Suprapubic skin (tissue), 4 donors: ENCODE data around the gene IL18BP. TPM values are rescaled to one million over a fixed set of nuclear protein-coding genes. Genes with fewer than 3 reads are reported as not detected.

Experiments
- DNase-seq, 2 donors: peaks; one replicate each; pipeline ENCODE4 v3.0.0-alpha.2; 2019; ENCODE audit warnings: low spot score in 2 of 2
- H3K27ac ChIP-seq: fragments of 200-600 bp; sonication (generic); one replicate; pipeline ENCODE4 v1.5.1; 2019
- H3K27me3 ChIP-seq: fragments of 200-600 bp; sonication (generic); one replicate; pipeline ENCODE4 v1.5.1; 2019
- H3K36me3 ChIP-seq: fragments of 200-600 bp; sonication (generic); one replicate; pipeline ENCODE4 v1.5.1; 2019
- H3K4me1 ChIP-seq: fragments of 200-600 bp; sonication (generic); one replicate; pipeline ENCODE4 v1.5.1; 2019
- H3K4me3 ChIP-seq: fragments of 200-600 bp; sonication (generic); one replicate; pipeline ENCODE4 v1.5.1; 2019; ENCODE audit warnings: mild to moderate bottlenecking
- H3K9me3 ChIP-seq: fragments of 200-600 bp; sonication (generic); one replicate; pipeline ENCODE4 v1.5.1; 2019
- CTCF ChIP-seq, 2 donors: fragments of 200-600 bp in 1 of 2; fragments of 450-650 bp in 1 of 2; sonication (generic) in 1 of 2; IDR thresholded peaks; one replicate each; pipeline ENCODE4 v1.5.1; 2016 to 2019; ENCODE audit warnings: antibody characterized with exemption in 2 of 2, mild to moderate bottlenecking in 1 of 2, moderate library complexity in 1 of 2
- EP300 ChIP-seq: sonication (generic); formaldehyde crosslinking; IDR thresholded peaks from one replicate; pipeline ENCODE4 v1.6.1; 2017; ENCODE audit warnings: antibody characterized with exemption
- POLR2A ChIP-seq, 2 donors: fragments of 450-650 bp; IDR thresholded peaks; one replicate each; pipeline ENCODE4 v1.6.1; 2017; ENCODE audit warnings: antibody characterized with exemption in 2 of 2, mild to moderate bottlenecking in 2 of 2, moderate library complexity in 2 of 2
- POLR2AphosphoS5 ChIP-seq, 3 donors: sonication (generic); formaldehyde crosslinking; IDR thresholded peaks; one replicate each; pipeline ENCODE4 v1.6.1; 2017; ENCODE audit warnings: antibody characterized with exemption in 3 of 3
- WGBS: methylation state at CpG from one replicate; pipeline ENCODE4 v1.1.5; 2018; 5-methylcytosine and 5-hydroxymethylcytosine counted together
- total RNA-seq, 4 donors: library from RNA; depleted of rRNA; stranded (reverse); fragments of >200 nt; gene quantifications; one replicate each; pipeline ENCODE4 v1.1.0, GENCODE V29; 2016

Gene IL18BP
- total RNA-seq, 4 donors from 2014 or later: 2.9 to 18.6 (median 7.2) TPM

DNA sequence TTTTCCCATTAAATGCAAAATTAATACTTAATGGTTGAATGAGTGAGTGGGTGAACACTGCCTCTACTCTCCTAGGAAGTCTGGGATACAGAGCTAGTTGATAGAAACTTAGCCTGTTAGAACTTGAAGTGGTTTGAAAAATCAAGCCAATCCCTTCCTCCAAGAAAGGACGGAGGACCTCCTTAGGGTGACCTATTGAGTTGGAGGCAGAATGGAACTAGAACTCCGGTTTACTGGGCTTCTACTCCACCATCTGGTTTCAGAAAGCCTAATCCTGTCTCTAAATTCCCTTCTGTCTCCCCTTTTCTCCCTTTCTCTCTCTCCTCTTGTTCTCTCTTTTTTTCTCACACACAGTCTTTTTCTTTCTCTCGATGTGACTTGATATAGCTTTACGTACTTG, 19.6 kb upstream of the IL18BP start:
- DNase-seq: no peak
- H3K9me3 ChIP-seq: no peaks in the 10 kb centered on the region
- no peak overlapping the region for H3K27ac ChIP-seq
- no peaks in the 10 kb centered on the region for H3K27me3 ChIP-seq
- H3K4me3 ChIP-seq: no peak overlapping the region
- TF ChIP-seq POLR2AphosphoS5 (IDR thresholded peaks at IDR 0.05): no peak
- no peak for TF ChIP-seq CTCF (IDR thresholded peaks at IDR 0.05)
- TF ChIP-seq POLR2A (IDR thresholded peaks at IDR 0.05): no peak
- no peak for TF ChIP-seq EP300
- H3K4me1 ChIP-seq: peaks cover 6% of the 10 kb centered on the region
- H3K36me3 ChIP-seq: peaks cover 15% of the 10 kb centered on the region
- WGBS: 93% methylated on average over 4 of the region's 4 CpGs

GRCh38 chr11:71979602-71980001, 19.1 kb upstream of the IL18BP start:
- Histone ChIP-seq H3K4me1 (peaks cover 6% of the 10 kb centered on the region), H3K27me3 (no peaks in the 10 kb centered on the region), H3K27ac (no peak overlapping the region), H3K9me3 (no peaks in the 10 kb centered on the region), H3K36me3 (peaks cover 16% of the 10 kb centered on the region), H3K4me3 (no peak overlapping the region)
- WGBS: 81% methylated on average over 3 of the region's 3 CpGs
- TF ChIP-seq EP300 (no peak), POLR2A (IDR thresholded peaks at IDR 0.05) (no peak), POLR2AphosphoS5 (IDR thresholded peaks at IDR 0.05) (no peak), CTCF (IDR thresholded peaks at IDR 0.05) (no peak)
- no peak for DNase-seq

DNA sequence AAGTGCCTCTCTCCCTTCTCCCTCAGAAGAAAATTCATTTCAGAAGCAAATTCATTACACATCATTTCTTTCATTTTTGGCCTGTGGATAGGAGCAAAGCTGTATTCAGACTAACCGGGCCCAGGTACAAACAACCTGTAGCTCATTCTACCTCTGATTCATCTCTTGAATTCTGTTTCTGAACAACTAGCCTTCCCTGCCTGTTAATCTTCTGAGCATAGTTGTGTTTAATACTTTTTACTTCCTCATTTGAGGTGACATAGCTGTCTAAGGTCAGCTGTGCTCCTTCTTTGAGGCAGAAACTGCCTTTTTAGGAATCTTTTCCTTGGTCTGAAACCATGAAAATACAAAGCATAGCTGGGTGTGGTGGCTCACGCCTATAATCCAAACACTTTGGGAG, 12.6 kb upstream of the IL18BP start:
- Histone ChIP-seq H3K9me3 (no peaks in the 10 kb centered on the region), H3K4me1 (peaks cover 9% of the 10 kb centered on the region), H3K36me3 (peaks cover 17% of the 10 kb centered on the region), H3K4me3 (no peak overlapping the region), H3K27me3 (no peaks in the 10 kb centered on the region), H3K27ac (no peak overlapping the region)
- WGBS: 92% methylated on average over 2 of the region's 2 CpGs
- DNase-seq: no peak
- TF ChIP-seq CTCF (IDR thresholded peaks at IDR 0.05): no peak
- TF ChIP-seq EP300: no peak

DNA sequence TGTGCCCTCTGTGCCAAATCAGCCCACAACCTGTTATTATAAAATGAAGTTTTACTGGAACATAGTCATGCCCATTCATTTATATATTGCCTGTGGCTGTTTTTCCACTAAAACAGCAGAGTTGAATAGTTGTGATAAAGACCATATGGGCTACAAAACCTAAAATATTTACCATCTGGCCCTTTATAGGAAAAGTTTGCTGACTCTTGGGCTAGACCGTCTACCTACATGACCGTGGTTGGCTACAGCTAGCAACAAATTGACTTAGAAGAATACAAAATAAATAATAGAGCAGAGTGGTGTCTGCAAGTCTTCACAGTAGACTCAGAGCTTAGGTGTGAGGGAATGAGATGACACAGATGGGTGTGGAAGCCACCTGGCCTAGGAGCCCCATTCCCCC, 11.2 kb upstream of the IL18BP start:
- no peak for DNase-seq
- H3K27ac ChIP-seq: no peak overlapping the region
- H3K9me3 ChIP-seq: no peaks in the 10 kb centered on the region
- peaks cover 9% of the 10 kb centered on the region for H3K4me1 ChIP-seq
- TF ChIP-seq POLR2AphosphoS5 (IDR thresholded peaks at IDR 0.05) (no peak), EP300 (no peak), POLR2A (IDR thresholded peaks at IDR 0.05) (no peak), CTCF (IDR thresholded peaks at IDR 0.05) (no peak)
- H3K4me3 ChIP-seq: no peak overlapping the region
- peaks cover 24% of the 10 kb centered on the region for H3K36me3 ChIP-seq
- WGBS: 28% methylated on average over 2 of the region's 2 CpGs
- no peaks in the 10 kb centered on the region for H3K27me3 ChIP-seq

GRCh38 chr11:71988050-71988449, 10.7 kb upstream of the IL18BP start:
- H3K4me3 ChIP-seq: no peak overlapping the region
- 29% methylated on average over 3 of the region's 3 CpGs for WGBS
- DNase-seq: no peak

More at GRCh38 chr11:71988050-71988449, 10.7 kb upstream of the IL18BP start:
- Histone ChIP-seq H3K9me3 (no peaks in the 10 kb centered on the region), H3K27ac (no peak overlapping the region), H3K36me3 (peaks cover 24% of the 10 kb centered on the region), H3K27me3 (no peaks in the 10 kb centered on the region), H3K4me1 (peaks cover 9% of the 10 kb centered on the region)
- TF ChIP-seq POLR2A (IDR thresholded peaks at IDR 0.05): no peak
- TF ChIP-seq POLR2AphosphoS5 (IDR thresholded peaks at IDR 0.05): no peak
- no peak for TF ChIP-seq CTCF (IDR thresholded peaks at IDR 0.05)
- TF ChIP-seq EP300: no peak
